Epithelial cell of proximal tubule (primary cell): Measurements from ENCODE around the gene SLC9C2. TPM values are rescaled to one million over a fixed set of nuclear protein-coding genes. Genes with fewer than 3 reads are reported as not detected.

Experiments
- DNase-seq: peaks from one replicate; pipeline ENCODE4 v3.0.0-alpha.2; 2011; ENCODE audit warnings: low read depth
- H3K4me3 ChIP-seq: 2 replicates; pipeline ENCODE4 v1.5.1; 2011; ENCODE audit warnings: low read depth, mild to moderate bottlenecking, low read length
- total RNA-seq: library from RNA; depleted of rRNA; stranded (reverse); fragments of >200 nt; gene quantifications from 2 replicates; pipeline ENCODE4 v1.2.3, GENCODE V29; 2015
- TF ChIP-seq, protein P1 (sequence below): conservative IDR thresholded peaks from 2 replicates; pipeline ENCODE4 v1.5.1; 2012; ENCODE audit warnings: low read depth, mild to moderate bottlenecking, low read length

The SLC9C2 gene
- total RNA-seq, 1 donor from 2014 or later = not detected

DNA sequence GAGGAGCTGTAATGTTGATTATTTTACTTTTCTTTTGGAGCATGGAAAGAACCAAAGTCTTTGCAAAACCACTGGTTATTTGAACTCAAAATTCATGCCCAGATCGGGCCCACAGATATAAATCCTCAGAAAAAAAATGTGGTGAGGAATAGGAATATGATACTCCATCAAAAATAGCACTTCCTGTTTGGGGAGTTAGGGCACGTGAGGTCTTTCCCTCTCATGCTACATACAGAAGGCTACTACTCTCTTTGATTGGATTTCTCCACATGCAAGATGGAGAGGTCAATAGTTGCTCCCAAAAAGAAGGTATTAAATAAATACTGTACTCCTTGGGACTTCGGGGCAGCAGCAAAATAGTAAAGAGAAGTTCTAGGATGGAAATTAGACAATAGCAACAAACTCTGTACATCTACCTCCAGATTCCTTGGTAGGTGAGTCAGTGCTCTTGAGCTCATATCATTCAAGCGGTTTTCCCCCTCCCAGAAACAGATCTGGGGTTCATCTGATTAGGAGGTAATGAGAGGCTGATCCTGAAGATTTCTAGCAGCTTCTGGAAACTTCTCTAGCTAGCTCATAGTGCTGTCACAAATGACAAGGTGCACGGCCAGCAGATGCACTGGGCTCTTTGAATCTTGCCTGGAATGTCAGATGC, 47.1 kb downstream of the SLC9C2 start:
- no peak overlapping the region for H3K4me3 ChIP-seq
- no peak for DNase-seq
- TF ChIP-seq, protein P1, sequence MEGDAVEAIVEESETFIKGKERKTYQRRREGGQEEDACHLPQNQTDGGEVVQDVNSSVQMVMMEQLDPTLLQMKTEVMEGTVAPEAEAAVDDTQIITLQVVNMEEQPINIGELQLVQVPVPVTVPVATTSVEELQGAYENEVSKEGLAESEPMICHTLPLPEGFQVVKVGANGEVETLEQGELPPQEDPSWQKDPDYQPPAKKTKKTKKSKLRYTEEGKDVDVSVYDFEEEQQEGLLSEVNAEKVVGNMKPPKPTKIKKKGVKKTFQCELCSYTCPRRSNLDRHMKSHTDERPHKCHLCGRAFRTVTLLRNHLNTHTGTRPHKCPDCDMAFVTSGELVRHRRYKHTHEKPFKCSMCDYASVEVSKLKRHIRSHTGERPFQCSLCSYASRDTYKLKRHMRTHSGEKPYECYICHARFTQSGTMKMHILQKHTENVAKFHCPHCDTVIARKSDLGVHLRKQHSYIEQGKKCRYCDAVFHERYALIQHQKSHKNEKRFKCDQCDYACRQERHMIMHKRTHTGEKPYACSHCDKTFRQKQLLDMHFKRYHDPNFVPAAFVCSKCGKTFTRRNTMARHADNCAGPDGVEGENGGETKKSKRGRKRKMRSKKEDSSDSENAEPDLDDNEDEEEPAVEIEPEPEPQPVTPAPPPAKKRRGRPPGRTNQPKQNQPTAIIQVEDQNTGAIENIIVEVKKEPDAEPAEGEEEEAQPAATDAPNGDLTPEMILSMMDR = no peak

DNA sequence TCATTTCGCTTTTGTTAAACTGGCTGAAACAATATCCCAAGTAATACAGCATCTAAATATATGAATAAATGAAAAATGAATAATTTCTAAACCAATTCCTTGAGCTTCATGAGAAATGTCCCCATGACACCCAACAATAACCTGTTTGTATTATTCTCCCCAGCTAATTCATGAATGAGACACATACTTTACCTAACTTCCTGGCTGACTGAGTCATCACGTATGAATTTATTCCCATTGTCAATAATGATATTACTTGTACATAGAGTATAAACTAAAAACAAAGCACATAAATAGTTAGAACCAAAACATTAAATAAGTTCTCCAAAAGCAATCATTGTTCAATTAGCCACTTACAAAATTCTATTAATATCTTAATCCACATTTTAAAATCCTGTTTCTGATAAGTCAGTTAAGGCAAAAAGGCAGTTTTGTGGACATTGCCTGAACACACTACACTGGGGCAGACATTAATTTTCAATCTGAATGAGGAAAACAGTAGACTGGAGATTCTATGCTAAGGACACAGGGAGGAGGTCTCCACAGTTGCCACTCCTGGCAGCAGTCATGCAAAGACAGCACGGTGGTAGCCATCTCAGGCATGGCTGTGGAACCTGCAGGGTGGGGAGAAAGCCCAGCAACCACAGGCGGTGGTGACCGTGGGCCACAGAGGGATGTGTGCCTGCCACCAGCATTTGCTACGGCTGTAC, 48.2 kb downstream of the SLC9C2 start:
- H3K4me3 ChIP-seq = no peak overlapping the region
- DNase-seq = no peak

DNA sequence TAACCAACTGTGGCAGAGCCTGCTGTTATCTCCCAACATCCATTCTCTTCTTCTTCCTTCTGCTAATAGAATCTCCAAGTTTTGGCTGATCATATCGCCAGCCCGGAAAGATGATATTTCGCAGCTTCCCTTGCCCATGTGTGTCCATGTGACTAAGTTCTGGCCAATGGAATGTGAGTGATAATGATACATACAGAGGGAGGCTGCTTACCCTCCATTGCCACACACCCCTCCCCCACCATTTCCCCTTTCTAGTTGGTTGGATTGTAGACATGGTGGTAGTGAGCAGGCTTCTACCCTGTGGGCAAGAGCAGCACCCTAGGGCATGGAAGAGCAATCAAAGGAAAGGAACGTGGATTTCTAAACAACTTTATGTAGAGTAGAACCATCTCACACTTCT, 48.8 kb downstream of the SLC9C2 start:
- no peak for DNase-seq
- H3K4me3 ChIP-seq = no peak overlapping the region
- TF ChIP-seq, protein P1 = no peak

More for the DNA sequence above, 48.2 kb downstream of the SLC9C2 start:
- TF ChIP-seq, protein P1 = no peak

DNA sequence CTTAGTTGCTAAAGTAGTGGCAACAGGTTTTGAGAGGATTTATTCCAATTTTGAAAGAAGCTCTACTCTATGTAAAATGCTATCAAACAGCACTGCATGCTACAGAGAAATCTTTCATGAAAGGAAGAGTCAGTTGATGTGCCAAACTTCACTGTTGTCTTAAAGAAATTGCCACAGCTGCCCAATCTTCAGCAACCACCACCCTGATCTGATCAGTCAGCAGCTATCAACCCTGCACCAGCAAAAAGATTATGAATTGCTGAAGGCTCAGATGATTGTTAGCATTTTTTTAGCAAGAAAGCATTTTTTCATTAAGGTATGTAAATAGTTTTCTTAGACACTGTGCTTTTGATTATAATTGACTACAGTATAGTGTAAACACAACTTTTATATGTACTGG, 49.6 kb downstream of the SLC9C2 start:
- TF ChIP-seq, protein P1 = no peak
- DNase-seq = no peak
- no peak overlapping the region for H3K4me3 ChIP-seq

DNA sequence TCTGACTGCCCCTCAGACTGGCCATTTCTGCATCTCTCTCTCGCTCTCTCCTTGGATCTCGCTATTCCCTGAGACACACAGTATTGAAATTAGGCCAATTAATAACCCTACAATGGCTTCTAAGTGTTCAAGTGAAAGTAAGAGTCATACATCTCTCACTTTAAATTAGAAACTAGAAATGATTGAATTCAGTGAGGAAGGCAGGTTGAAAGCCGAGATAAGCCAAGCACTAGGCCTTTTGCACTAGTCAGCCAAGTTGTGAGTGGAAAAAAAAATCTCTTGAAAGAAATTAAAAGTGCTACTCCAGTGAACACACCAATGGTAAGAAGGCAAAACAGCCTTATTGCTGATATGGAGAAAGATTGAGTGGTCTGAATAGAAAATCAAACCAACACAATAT, 51.2 kb downstream of the SLC9C2 start:
- DNase-seq = no peak
- TF ChIP-seq, protein P1 = no peak
- no peak overlapping the region for H3K4me3 ChIP-seq

DNA sequence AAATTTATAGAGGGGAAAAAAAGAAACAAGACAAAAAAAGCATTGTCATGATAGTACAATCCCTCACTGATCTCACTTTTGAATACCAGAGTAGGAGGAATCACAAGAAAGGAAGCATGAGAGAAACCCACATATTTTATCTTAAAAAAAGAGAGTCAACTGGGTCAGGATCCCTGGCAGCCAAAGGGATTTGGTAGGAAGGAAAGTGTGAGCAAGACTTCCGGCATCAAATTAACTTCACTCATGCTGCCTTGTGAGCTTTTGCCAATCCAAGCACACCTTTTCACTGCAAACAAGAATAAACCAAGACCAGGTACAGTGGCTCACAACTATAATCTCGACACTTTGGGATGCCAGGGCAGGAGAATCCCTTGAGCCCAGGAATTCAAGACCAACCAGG, 53.1 kb downstream of the SLC9C2 start:
- DNase-seq = no peak
- TF ChIP-seq, protein P1 = no peak
- H3K4me3 ChIP-seq = no peak overlapping the region
